ENCODE data around the gene SCAMP4. TPM values are rescaled to one million over a fixed set of nuclear protein-coding genes. Genes with fewer than 3 reads are reported as not detected.

The SCAMP4 gene
- total RNA-seq, 1 donor from 2014 or later, result 65.0 TPM

GRCh38 chr19:1974381-1975161, 69.4 kb downstream of the SCAMP4 start:
- Histone ChIP-seq H3K27me3 (ENCODE audit: low read depth) (no peaks in the 10 kb centered on the region), H3K9me3 (no peaks in the 10 kb centered on the region), H3K36me3 (peaks cover 53% of the 10 kb centered on the region), H3K27ac (no peak overlapping the region), H3K4me3 (no peak overlapping the region), H3K4me1 (no peaks in the 10 kb centered on the region)
- TF ChIP-seq CTCF (IDR thresholded peaks at IDR 0.05), result no peak
- intact Hi-C loops (cut with DNase I), result no loop called here
- no peak for DNase-seq
- ATAC-seq, result no peak

- Histone ChIP-seq H3K27me3 (ENCODE audit: low read depth) (no peaks in the 10 kb centered on the region), H3K36me3 (peaks cover 53% of the 10 kb centered on the region), H3K9me3 (no peaks in the 10 kb centered on the region), H3K27ac (no peak overlapping the region), H3K4me3 (no peak overlapping the region), H3K4me1 (no peaks in the 10 kb centered on the region)
- no peak for TF ChIP-seq CTCF (IDR thresholded peaks at IDR 0.05)
- no peak for DNase-seq
- intact Hi-C loops (cut with DNase I), result no loop called here
- ATAC-seq, result peak in 1 of 2 donors; percentile 5
These were observed 69.9 kb downstream of the SCAMP4 start for GRCh38 chr19:1975162-1975480.

Other genes with a start within 250 kb of the SCAMP4 start
- gene ONECUT3, start 151.9 kb upstream of the SCAMP4 start, total RNA-seq, result not detected
- gene ATP8B3, start 93.1 kb upstream of the SCAMP4 start, total RNA-seq, result 2.1 TPM
- gene REXO1, start 56.9 kb upstream of the SCAMP4 start, total RNA-seq, result 29.1 TPM
- gene KLF16, start 41.8 kb upstream of the SCAMP4 start, total RNA-seq, result 22.2 TPM
- gene ABHD17A, start 19.9 kb upstream of the SCAMP4 start, total RNA-seq, result 76.4 TPM
- gene ADAT3, start within 50 bp of the SCAMP4 start, total RNA-seq, result 6.2 TPM
- gene CSNK1G2, start 35.8 kb downstream of the SCAMP4 start, total RNA-seq, result 55.4 TPM
- gene BTBD2, start 110.3 kb downstream of the SCAMP4 start, total RNA-seq, result 62.0 TPM
- 268 TPM for gene MKNK2, start 145.8 kb downstream of the SCAMP4 start, total RNA-seq
- gene MOB3A, start 190.9 kb downstream of the SCAMP4 start, total RNA-seq, result 69.2 TPM
- 7.4 TPM for gene IZUMO4, start 191.5 kb downstream of the SCAMP4 start, total RNA-seq
- gene AP3D1, start 246.2 kb downstream of the SCAMP4 start, total RNA-seq, result 99.5 TPM